Measurements from ENCODE around the gene SETD1B. TPM values are rescaled to one million over a fixed set of nuclear protein-coding genes. Genes with fewer than 3 reads are reported as not detected.

SETD1B gene
- total RNA-seq, 1 experiment from 2014 or later = 40.4 TPM

GRCh38 chr12:121762269-121762668 is 41.5 kb upstream of the SETD1B start:
- H3K4me1 ChIP-seq (ENCODE audit: insufficient read depth, low read length) = no peaks in the 10 kb centered on the region
- WGBS (ENCODE audit: extremely low coverage, insufficient read length, low lambda C conversion rate) = no CpG with 5 or more reads among the region's 6 CpGs
- no peak overlapping the region for H4K8ac ChIP-seq (replicated peaks; ENCODE audit: insufficient read length, low read depth, low read length)
- no peak overlapping the region for H3K23ac ChIP-seq (ENCODE audit: insufficient read length, low read depth, low read length)
- H3K9me3 ChIP-seq (ENCODE audit: control insufficient read depth, low read depth, low read length) = no peaks in the 10 kb centered on the region
- no peaks in the 10 kb centered on the region for H3K79me1 ChIP-seq (ENCODE audit: insufficient read depth, low read depth, low read length, poor library complexity, severe bottlenecking)
- H3K27ac Mint-ChIP-seq = peak overlapping the region; percentile 32 to 92 (median 53); a peak in 5 of 7 replicates
- H2BK5ac ChIP-seq (ENCODE audit: insufficient read length, low read length) = no peak overlapping the region
- H3K27me3 ChIP-seq (ENCODE audit: insufficient read depth, low read length) = no peaks in the 10 kb centered on the region
- H3K18ac ChIP-seq (ENCODE audit: insufficient read length, low read depth, low read length) = no peak overlapping the region
- TF ChIP-seq, protein P1, sequence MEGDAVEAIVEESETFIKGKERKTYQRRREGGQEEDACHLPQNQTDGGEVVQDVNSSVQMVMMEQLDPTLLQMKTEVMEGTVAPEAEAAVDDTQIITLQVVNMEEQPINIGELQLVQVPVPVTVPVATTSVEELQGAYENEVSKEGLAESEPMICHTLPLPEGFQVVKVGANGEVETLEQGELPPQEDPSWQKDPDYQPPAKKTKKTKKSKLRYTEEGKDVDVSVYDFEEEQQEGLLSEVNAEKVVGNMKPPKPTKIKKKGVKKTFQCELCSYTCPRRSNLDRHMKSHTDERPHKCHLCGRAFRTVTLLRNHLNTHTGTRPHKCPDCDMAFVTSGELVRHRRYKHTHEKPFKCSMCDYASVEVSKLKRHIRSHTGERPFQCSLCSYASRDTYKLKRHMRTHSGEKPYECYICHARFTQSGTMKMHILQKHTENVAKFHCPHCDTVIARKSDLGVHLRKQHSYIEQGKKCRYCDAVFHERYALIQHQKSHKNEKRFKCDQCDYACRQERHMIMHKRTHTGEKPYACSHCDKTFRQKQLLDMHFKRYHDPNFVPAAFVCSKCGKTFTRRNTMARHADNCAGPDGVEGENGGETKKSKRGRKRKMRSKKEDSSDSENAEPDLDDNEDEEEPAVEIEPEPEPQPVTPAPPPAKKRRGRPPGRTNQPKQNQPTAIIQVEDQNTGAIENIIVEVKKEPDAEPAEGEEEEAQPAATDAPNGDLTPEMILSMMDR (conservative IDR thresholded peaks at IDR 0.05) = no peak
- H2BK20ac ChIP-seq (ENCODE audit: low read depth, low read length, poor library complexity, severe bottlenecking) = no peak overlapping the region
- H3T11ph ChIP-seq (ENCODE audit: low read length) = no peak overlapping the region
- H3K9me3 Mint-ChIP-seq = no peaks in the 10 kb centered on the region
- no peak overlapping the region for H3K4me2 ChIP-seq (ENCODE audit: insufficient read depth, insufficient read length, low read length)
- no peak overlapping the region for H2BK12ac ChIP-seq (ENCODE audit: insufficient read length, low read depth, low read length)
- H3K4me1 Mint-ChIP-seq = no peaks in the 10 kb centered on the region; a peak in 1 of 4 replicates
- no peak overlapping the region for H3K4ac ChIP-seq (ENCODE audit: low read depth, low read length)
- no peak overlapping the region for H3K56ac ChIP-seq (ENCODE audit: insufficient read length, low read depth, low read length)
- no peaks in the 10 kb centered on the region for H3K79me2 ChIP-seq (ENCODE audit: insufficient read depth, low read length)
- no peaks in the 10 kb centered on the region for H3K27me3 Mint-ChIP-seq (ENCODE audit: low read depth)
- H2AK5ac ChIP-seq (ENCODE audit: insufficient read length, low read length) = no peak overlapping the region
- H2BK15ac ChIP-seq (ENCODE audit: low read depth, low read length) = no peak overlapping the region
- H3K14ac ChIP-seq (ENCODE audit: insufficient read depth, low read length) = no peak overlapping the region
- H4K20me1 ChIP-seq (ENCODE audit: control insufficient read depth, insufficient read depth, insufficient read length) = no peaks in the 10 kb centered on the region
- H3K9ac ChIP-seq (ENCODE audit: extremely low read depth, insufficient read length, low read length) = no peak overlapping the region
- H2AFZ ChIP-seq (ENCODE audit: low read length) = no peak overlapping the region
- no peak overlapping the region for H4K5ac ChIP-seq (ENCODE audit: insufficient read length, low read depth, low read length)
- H2BK120ac ChIP-seq (ENCODE audit: low read depth, low read length, poor library complexity, severe bottlenecking) = no peak overlapping the region
- DNase-seq = no peak
- H3K36me3 Mint-ChIP-seq (ENCODE audit: insufficient read depth in 1 of 3, low read depth in 3 of 3) = peaks cover 5 to 30% (median 9%) of the 10 kb centered on the region in 3 experiments; a peak in 5 of 7 replicates
- no peak overlapping the region for H4K91ac ChIP-seq (ENCODE audit: insufficient read length, low read depth, low read length)
- H3K27ac ChIP-seq (ENCODE audit: insufficient read length, low read depth, low read length) = no peak overlapping the region
- H3K23me2 ChIP-seq (ENCODE audit: insufficient read length, low read depth, low read length, poor library complexity, severe bottlenecking) = no peaks in the 10 kb centered on the region
- no peak overlapping the region; a peak in 1 of 5 replicates for H3K4me3 Mint-ChIP-seq

Data from H9 (cell line).